ENCODE results near the gene SUPT16H.

The SUPT16H gene

GRCh38 chr14:21302013-21302835 lies 81.6 kb downstream of the SUPT16H start:
- no peak for DNase-seq (ENCODE audit: low read depth, low spot score)
